ENCODE results near the gene ZYX.

GRCh38 chr7:143408686-143409561 lies 27.8 kb downstream of the ZYX start, which contains the start of gene EPHA1:
- TF ChIP-seq, protein P1, sequence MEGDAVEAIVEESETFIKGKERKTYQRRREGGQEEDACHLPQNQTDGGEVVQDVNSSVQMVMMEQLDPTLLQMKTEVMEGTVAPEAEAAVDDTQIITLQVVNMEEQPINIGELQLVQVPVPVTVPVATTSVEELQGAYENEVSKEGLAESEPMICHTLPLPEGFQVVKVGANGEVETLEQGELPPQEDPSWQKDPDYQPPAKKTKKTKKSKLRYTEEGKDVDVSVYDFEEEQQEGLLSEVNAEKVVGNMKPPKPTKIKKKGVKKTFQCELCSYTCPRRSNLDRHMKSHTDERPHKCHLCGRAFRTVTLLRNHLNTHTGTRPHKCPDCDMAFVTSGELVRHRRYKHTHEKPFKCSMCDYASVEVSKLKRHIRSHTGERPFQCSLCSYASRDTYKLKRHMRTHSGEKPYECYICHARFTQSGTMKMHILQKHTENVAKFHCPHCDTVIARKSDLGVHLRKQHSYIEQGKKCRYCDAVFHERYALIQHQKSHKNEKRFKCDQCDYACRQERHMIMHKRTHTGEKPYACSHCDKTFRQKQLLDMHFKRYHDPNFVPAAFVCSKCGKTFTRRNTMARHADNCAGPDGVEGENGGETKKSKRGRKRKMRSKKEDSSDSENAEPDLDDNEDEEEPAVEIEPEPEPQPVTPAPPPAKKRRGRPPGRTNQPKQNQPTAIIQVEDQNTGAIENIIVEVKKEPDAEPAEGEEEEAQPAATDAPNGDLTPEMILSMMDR (IDR thresholded peaks at IDR 0.05; ENCODE audit: borderline replicate concordance, extremely low read depth, low read length, poor library complexity, severe bottlenecking): no peak
- no peak for TF ChIP-seq EZH2 (IDR thresholded peaks at IDR 0.05; ENCODE audit: borderline replicate concordance, low read depth, low read length, severe bottlenecking)
